Lower leg skin (tissue), 4 donors: Measurements from ENCODE around the gene TNIP1. TPM values are rescaled to one million over a fixed set of nuclear protein-coding genes. Genes with fewer than 3 reads are reported as not detected.

ENCODE experiments used
- DNase-seq, 2 donors: peaks; one replicate each; pipeline ENCODE4 v3.0.0-alpha.2; 2019; ENCODE audit warnings: low spot score in 2 of 2
- H3K4me3 ChIP-seq: fragments of 200-600 bp; sonication (generic); 2 replicates; pipeline ENCODE4 v1.5.1; 2017; ENCODE audit warnings: mild to moderate bottlenecking, low read depth; ENCODE audit not compliant: poor library complexity, severe bottlenecking
- POLR2A ChIP-seq, 2 donors: fragments of 450-650 bp; IDR thresholded peaks; one replicate each; pipeline ENCODE4 v1.6.1; 2016 to 2017; ENCODE audit warnings: antibody characterized with exemption in 2 of 2, mild to moderate bottlenecking in 1 of 2, moderate library complexity in 1 of 2
- WGBS, 2 donors: methylation state at CpG; one replicate each; pipeline ENCODE4 v1.1.5; 2018; 5-methylcytosine and 5-hydroxymethylcytosine counted together
- intact Hi-C: fragments of 100-400 bp; cut with DNase I; formaldehyde crosslinking; loops from one replicate; pipeline ENCODE4 v1.15.0; 2023; ENCODE audit warnings: low total_unique reads
- total RNA-seq, 4 donors: library from RNA; depleted of rRNA; stranded (reverse); fragments of >200 nt; gene quantifications; one replicate each; pipeline ENCODE4 v1.1.0, GENCODE V29; 2016
- TF ChIP-seq, protein P1 (sequence below), 3 donors: fragments of 450-650 bp; IDR thresholded peaks; one replicate each; pipeline ENCODE4 v1.5.1; 2016; ENCODE audit warnings: antibody characterized with exemption in 3 of 3, mild to moderate bottlenecking in 3 of 3, moderate library complexity in 2 of 3

TNIP1 gene
- total RNA-seq, 4 donors from 2014 or later, result 91.2 to 123 (median 98.1) TPM

DNA sequence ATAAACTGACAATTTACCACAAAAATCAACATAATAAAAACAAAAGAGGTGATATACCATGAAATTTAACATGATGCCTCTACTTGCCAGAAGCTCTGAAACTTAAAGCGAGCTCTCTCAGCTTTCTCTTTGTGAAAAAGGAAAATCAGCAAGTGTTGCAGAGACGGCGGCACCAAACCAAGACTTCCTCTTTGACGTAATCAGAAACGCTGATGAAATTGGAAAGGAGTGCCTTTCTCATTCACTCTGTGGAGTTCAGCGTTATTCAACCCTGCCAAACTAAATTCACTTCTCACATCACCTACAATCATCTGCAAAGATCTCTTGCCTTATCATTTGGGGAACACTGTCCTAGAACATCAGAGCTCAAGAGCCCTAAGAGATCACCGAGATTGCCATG lies 44.6 kb upstream of the TNIP1 start:
- TF ChIP-seq POLR2A (IDR thresholded peaks at IDR 0.05), result no peak
- TF ChIP-seq, protein P1, sequence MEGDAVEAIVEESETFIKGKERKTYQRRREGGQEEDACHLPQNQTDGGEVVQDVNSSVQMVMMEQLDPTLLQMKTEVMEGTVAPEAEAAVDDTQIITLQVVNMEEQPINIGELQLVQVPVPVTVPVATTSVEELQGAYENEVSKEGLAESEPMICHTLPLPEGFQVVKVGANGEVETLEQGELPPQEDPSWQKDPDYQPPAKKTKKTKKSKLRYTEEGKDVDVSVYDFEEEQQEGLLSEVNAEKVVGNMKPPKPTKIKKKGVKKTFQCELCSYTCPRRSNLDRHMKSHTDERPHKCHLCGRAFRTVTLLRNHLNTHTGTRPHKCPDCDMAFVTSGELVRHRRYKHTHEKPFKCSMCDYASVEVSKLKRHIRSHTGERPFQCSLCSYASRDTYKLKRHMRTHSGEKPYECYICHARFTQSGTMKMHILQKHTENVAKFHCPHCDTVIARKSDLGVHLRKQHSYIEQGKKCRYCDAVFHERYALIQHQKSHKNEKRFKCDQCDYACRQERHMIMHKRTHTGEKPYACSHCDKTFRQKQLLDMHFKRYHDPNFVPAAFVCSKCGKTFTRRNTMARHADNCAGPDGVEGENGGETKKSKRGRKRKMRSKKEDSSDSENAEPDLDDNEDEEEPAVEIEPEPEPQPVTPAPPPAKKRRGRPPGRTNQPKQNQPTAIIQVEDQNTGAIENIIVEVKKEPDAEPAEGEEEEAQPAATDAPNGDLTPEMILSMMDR (IDR thresholded peaks at IDR 0.05), result no peak
- DNase-seq, result no peak
- 73 to 79% methylated on average over 7 of the region's 7 CpGs for WGBS, 2 donors
- intact Hi-C loops, result loop anchor here (10.0 kb wide), 2 partner anchors 109 to 189 kb away; no protein-coding TSS in a partner anchor
- no peak overlapping the region for H3K4me3 ChIP-seq

DNA sequence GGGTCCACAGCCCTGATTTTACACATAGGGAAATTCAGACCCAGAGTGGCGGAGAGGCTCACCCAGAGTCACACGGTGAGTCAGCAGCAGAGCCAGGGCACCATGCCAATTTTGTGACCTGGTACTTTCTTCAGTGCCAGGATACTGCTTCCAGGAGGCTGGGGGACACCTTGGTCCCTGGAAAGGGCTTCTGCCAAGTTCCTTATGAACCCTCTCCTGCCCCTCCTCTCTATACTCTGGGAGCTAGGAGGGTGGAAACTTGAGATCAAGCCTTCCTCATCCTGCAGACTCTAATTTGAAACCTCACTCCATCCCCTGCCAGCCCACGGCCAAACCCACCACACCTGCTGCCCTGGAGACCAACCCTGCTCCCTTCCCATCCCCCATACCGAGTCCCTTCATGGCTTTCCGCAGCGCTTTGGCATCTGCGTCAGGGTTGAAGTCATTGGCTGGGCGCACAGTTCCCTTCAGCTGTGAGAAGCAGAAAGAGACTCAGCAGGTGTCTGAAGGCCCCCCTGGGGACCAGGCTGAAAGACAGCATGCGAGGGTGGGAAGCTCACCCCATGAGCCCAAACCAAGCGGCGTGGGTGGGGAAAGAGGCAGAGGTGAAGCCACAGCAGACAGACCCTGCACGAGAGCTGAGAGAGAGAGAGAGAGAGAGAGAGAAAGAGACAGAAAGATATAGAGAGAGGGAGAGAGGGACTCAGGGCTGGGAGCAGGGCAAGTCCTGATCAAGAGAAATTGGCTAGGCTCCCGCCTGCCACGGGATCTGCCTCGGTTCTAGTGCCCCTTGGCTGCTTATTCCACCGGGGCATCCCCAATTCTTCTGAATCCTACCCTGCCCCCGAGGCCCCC lies 43.3 kb upstream of the TNIP1 start:
- intact Hi-C loops, result loop anchor here (10.0 kb wide), 2 partner anchors 111 to 191 kb away; no protein-coding TSS in a partner anchor
- DNase-seq, result no peak
- no peak for TF ChIP-seq POLR2A (IDR thresholded peaks at IDR 0.05)
- TF ChIP-seq, protein P1 (IDR thresholded peaks at IDR 0.05), result no peak
- WGBS, 2 donors, result 72 to 73% methylated on average over 17 of the region's 17 CpGs
- H3K4me3 ChIP-seq, result no peak overlapping the region

DNA sequence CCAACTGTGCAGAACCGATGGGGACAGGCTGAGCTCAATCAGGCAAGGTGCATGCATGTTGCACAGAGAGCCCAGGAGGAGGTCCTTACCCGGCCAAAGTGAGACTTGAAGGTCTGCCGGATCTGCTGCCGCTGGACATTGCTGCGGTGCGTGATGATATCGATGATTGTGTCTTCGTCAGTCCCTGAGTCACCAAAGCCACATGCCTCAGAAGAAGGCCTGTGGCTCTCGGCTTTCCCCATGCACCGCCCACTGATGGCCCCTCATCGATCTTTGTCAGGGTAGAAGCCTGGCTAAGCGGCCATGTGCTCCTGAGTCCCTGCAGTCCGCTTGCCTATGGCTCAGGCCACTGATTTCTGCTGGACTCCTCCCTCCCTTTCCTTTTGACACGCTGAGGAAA lies 42.0 kb upstream of the TNIP1 start:
- no peak for DNase-seq
- intact Hi-C loops, result loop anchor here (10.0 kb wide), 2 partner anchors 112 to 192 kb away; no protein-coding TSS in a partner anchor
- no peak overlapping the region for H3K4me3 ChIP-seq
- 94% methylated on average over 14 of the region's 14 CpGs for WGBS, 2 donors
- TF ChIP-seq POLR2A (IDR thresholded peaks at IDR 0.05), result no peak

DNA sequence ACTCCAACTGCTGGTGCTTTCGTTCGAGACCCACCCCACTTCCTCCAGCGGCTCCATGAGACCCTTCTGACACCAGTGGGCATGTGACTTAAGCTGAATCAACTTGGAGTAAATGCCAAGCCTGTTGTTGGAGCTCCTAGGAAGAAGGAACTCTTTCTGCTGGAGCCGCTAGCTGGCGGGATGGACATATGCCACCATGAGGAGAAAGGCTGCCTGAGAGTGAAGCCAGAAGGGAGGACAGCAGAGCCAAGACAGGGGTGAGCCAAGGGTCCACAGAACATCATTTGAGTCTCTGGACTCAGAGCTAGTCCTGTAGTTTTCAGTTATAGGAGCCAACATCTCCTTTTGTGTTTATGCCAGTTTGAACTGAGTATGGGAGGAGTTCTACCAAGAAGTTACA lies 40.8 kb upstream of the TNIP1 start:
- WGBS, 2 donors, result 75 to 83% methylated on average over 5 of the region's 5 CpGs
- intact Hi-C loops, result loop anchor here (10.0 kb wide), 2 partner anchors 113 to 193 kb away; no protein-coding TSS in a partner anchor
- no peak for DNase-seq
- no peak overlapping the region for H3K4me3 ChIP-seq
- no peak for TF ChIP-seq POLR2A (IDR thresholded peaks at IDR 0.05)
- TF ChIP-seq, protein P1 (IDR thresholded peaks at IDR 0.05), result no peak

DNA sequence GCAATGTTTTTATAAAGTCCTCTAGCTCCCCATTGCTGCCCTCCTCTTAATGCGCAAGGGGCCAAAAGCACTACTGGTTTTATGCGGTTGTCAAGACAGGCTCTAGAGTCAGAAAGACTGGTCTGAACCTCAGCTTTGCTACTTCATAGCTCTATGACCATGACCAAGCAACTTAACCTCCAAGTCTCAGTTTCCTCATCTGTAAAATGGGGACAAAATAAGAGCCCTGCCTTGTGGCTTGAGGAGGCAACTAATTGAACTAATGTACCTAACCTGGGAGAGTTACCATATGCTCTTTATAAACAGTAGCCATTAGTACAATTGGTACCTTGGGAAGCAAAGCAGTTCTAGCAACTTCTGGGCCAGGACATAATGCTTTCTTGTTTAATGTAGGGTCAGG lies 40.3 kb upstream of the TNIP1 start:
- 96 to 97% methylated on average over 2 of the region's 2 CpGs for WGBS, 2 donors
- no peak overlapping the region for H3K4me3 ChIP-seq
- no peak for DNase-seq
- TF ChIP-seq POLR2A (IDR thresholded peaks at IDR 0.05), result no peak
- TF ChIP-seq, protein P1 (IDR thresholded peaks at IDR 0.05), result no peak
- intact Hi-C loops, result loop anchor here (10.0 kb wide), 2 partner anchors 114 to 194 kb away; no protein-coding TSS in a partner anchor

DNA sequence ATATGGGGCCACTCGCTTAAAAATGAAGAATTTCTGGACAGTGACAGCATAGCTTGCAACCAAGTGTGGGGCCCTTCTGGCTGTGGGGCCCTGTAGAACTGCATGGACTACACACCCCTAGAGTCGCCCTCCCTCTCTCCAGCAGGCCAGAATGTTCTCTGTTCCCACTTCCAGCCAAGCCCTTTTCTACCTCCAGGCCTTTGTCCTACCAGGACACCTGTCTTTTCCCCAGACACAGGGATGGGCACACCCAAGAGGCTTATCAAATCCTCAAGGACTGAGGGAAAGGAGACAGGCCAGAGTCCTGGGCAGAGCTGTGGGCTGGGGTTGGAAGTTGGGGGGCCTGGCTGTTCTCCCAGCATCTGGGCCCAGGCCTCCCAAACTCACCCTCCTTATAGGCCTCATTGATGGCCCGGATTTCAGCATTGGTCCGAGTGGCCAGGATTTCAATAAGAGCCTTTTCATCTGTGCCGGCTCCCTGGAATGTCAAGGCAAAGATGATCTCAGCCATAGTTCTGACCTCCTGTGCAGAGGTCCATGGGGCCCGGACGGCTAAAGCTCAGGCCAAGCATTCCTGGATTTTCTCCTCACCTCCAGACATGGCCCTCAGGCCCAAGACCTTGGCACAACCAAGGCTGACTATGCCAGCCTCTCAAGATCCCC lies 38.2 kb upstream of the TNIP1 start:
- intact Hi-C loops, result loop anchor here (5.0 kb wide), 2 partner anchors 67 to 122 kb away; no protein-coding TSS in a partner anchor
- H3K4me3 ChIP-seq, result no peak overlapping the region
- no peak for TF ChIP-seq POLR2A (IDR thresholded peaks at IDR 0.05)
- TF ChIP-seq, protein P1 (IDR thresholded peaks at IDR 0.05), result no peak
- no peak for DNase-seq
- 89 to 90% methylated on average over 6 to 7 of the region's 7 CpGs for WGBS, 2 donors
